ENCODE results near the gene URGCP.
"Not testable (repeated sequence)": the region's sequence is repeated elsewhere in the genome, so short reads cannot be mapped to it uniquely, and the experiment has no call there.

DNA sequence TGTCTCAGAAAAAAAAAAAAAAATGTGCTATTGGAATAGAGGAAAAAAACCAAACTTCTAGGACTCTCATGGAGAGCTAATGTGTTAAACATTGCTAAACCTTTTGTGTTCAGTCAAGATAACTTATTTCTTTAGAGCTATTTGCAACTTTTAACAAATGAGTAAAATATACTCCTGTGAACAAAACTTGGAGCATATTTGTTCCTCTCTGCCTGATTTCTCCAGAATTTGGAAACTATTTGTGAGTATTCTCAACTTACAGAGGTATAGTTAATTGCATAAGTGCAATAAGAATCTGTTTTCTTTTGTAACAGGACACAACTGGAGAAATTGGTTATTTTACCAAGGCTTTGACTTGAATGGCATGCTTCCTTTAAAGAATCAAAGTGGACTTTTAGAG lies 75.5 kb downstream of the URGCP start:
- TF ChIP-seq POLR2A (IDR thresholded peaks at IDR 0.05; ENCODE audit: borderline replicate concordance, extremely low read depth, insufficient read depth, insufficient read length); EZH2phosphoT487 (IDR thresholded peaks at IDR 0.05; ENCODE audit: borderline replicate concordance); EZH2 (IDR thresholded peaks at IDR 0.05); ELF1 (IDR thresholded peaks at IDR 0.05; ENCODE audit: borderline replicate concordance, low read depth); POLR2AphosphoS5 (IDR thresholded peaks at IDR 0.05; ENCODE audit: low read depth, low read length): not testable (repeated sequence)
- TF ChIP-seq, protein P1, sequence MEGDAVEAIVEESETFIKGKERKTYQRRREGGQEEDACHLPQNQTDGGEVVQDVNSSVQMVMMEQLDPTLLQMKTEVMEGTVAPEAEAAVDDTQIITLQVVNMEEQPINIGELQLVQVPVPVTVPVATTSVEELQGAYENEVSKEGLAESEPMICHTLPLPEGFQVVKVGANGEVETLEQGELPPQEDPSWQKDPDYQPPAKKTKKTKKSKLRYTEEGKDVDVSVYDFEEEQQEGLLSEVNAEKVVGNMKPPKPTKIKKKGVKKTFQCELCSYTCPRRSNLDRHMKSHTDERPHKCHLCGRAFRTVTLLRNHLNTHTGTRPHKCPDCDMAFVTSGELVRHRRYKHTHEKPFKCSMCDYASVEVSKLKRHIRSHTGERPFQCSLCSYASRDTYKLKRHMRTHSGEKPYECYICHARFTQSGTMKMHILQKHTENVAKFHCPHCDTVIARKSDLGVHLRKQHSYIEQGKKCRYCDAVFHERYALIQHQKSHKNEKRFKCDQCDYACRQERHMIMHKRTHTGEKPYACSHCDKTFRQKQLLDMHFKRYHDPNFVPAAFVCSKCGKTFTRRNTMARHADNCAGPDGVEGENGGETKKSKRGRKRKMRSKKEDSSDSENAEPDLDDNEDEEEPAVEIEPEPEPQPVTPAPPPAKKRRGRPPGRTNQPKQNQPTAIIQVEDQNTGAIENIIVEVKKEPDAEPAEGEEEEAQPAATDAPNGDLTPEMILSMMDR (IDR thresholded peaks at IDR 0.05 in 2 of 3, conservative IDR thresholded peaks at IDR 0.05 in 1 of 3; ENCODE audit: borderline replicate concordance in 1 of 3, insufficient read depth in 1 of 3, low read depth in 2 of 3, low read length in 2 of 3), result not testable (repeated sequence)
- TF ChIP-seq, protein P2, sequence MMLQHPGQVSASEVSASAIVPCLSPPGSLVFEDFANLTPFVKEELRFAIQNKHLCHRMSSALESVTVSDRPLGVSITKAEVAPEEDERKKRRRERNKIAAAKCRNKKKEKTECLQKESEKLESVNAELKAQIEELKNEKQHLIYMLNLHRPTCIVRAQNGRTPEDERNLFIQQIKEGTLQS (IDR thresholded peaks at IDR 0.05), result not testable (repeated sequence)

Data from HCT116 (cell line).